Measurements from ENCODE around the gene KCNIP3.

KCNIP3 gene

GRCh38 chr2:95296880-95297487 lies at the start of gene KCNIP3:
KCNIP3 (plus strand) TSS chr2:95297347; CDS start chr2:95297439, 92 bp downstream.
- TF ChIP-seq FOXP2 (optimal IDR thresholded peaks at IDR 0.05; ENCODE audit: control extremely low read depth, extremely low read length, insufficient read depth) (no peak), EZH2 (IDR thresholded peaks at IDR 0.05) (no peak), POLR2AphosphoS5 (IDR thresholded peaks at IDR 0.05; ENCODE audit: borderline replicate concordance, low read depth, low read length) (no peak)
- Histone ChIP-seq H3K9me3 (ENCODE audit: low read depth, low read length) (no peaks in the 10 kb centered on the region), H3K27ac (no peak within 1 kb of the TSS), H3K9ac (ENCODE audit: insufficient read length) (no peak within 1 kb of the TSS), H3K4me3 (no peak within 1 kb of the TSS), H3K36me3 (ENCODE audit: insufficient read depth, low read length) (no peaks in the 10 kb centered on the region)
- no peak for DNase-seq (ENCODE audit: low read depth, low spot score)

- TF ChIP-seq FOXP2 (optimal IDR thresholded peaks at IDR 0.05; ENCODE audit: control extremely low read depth, extremely low read length, insufficient read depth) (no peak), EZH2 (IDR thresholded peaks at IDR 0.05) (no peak), POLR2AphosphoS5 (IDR thresholded peaks at IDR 0.05; ENCODE audit: borderline replicate concordance, low read depth, low read length) (no peak)
- no peak overlapping the region for H3K9ac ChIP-seq (ENCODE audit: insufficient read length)
- H3K9me3 ChIP-seq (ENCODE audit: low read depth, low read length) = no peaks in the 10 kb centered on the region
- H3K36me3 ChIP-seq (ENCODE audit: insufficient read depth, low read length) = no peaks in the 10 kb centered on the region
- H3K4me3 ChIP-seq = no peak overlapping the region
- no peak overlapping the region for H3K27ac ChIP-seq
- DNase-seq (ENCODE audit: low read depth, low spot score) = no peak
Measured at GRCh38 chr2:95258271-95258670, 38.9 kb upstream of the KCNIP3 start.

- no peak for TF ChIP-seq EZH2 (IDR thresholded peaks at IDR 0.05)
- TF ChIP-seq POLR2AphosphoS5 (IDR thresholded peaks at IDR 0.05; ENCODE audit: borderline replicate concordance, low read depth, low read length) = no peak
- no peak for TF ChIP-seq FOXP2 (optimal IDR thresholded peaks at IDR 0.05; ENCODE audit: control extremely low read depth, extremely low read length, insufficient read depth)
- no peaks in the 10 kb centered on the region for H3K36me3 ChIP-seq (ENCODE audit: insufficient read depth, low read length)
- no peak for DNase-seq (ENCODE audit: low read depth, low spot score)
- H3K27ac ChIP-seq = no peak overlapping the region
- no peak overlapping the region for H3K4me3 ChIP-seq
- no peak overlapping the region for H3K9ac ChIP-seq (ENCODE audit: insufficient read length)
- no peaks in the 10 kb centered on the region for H3K9me3 ChIP-seq (ENCODE audit: low read depth, low read length)
Measured at GRCh38 chr2:95260028-95261023, 36.8 kb upstream of the KCNIP3 start.

GRCh38 chr2:95261602-95262001 lies 35.5 kb upstream of the KCNIP3 start:
- H3K36me3 ChIP-seq (ENCODE audit: insufficient read depth, low read length) = no peaks in the 10 kb centered on the region
- H3K9ac ChIP-seq (ENCODE audit: insufficient read length) = no peak overlapping the region
- DNase-seq (ENCODE audit: low read depth, low spot score) = no peak
- TF ChIP-seq FOXP2 (optimal IDR thresholded peaks at IDR 0.05; ENCODE audit: control extremely low read depth, extremely low read length, insufficient read depth) (no peak), EZH2 (IDR thresholded peaks at IDR 0.05) (no peak), POLR2AphosphoS5 (IDR thresholded peaks at IDR 0.05; ENCODE audit: borderline replicate concordance, low read depth, low read length) (no peak)
- no peaks in the 10 kb centered on the region for H3K9me3 ChIP-seq (ENCODE audit: low read depth, low read length)
- H3K4me3 ChIP-seq = no peak overlapping the region
- H3K27ac ChIP-seq = no peak overlapping the region

- Histone ChIP-seq H3K9ac (ENCODE audit: insufficient read length) (no peak overlapping the region), H3K9me3 (ENCODE audit: low read depth, low read length) (no peaks in the 10 kb centered on the region), H3K36me3 (ENCODE audit: insufficient read depth, low read length) (no peaks in the 10 kb centered on the region), H3K27ac (no peak overlapping the region), H3K4me3 (no peak overlapping the region)
- TF ChIP-seq EZH2 (IDR thresholded peaks at IDR 0.05) = no peak
- TF ChIP-seq POLR2AphosphoS5 (IDR thresholded peaks at IDR 0.05; ENCODE audit: borderline replicate concordance, low read depth, low read length) = no peak
- no peak for TF ChIP-seq FOXP2 (optimal IDR thresholded peaks at IDR 0.05; ENCODE audit: control extremely low read depth, extremely low read length, insufficient read depth)
- DNase-seq (ENCODE audit: low read depth, low spot score) = no peak
Measured at GRCh38 chr2:95262896-95263542, 34.1 kb upstream of the KCNIP3 start.

GRCh38 chr2:95264624-95265023 lies 32.5 kb upstream of the KCNIP3 start:
- no peak for DNase-seq (ENCODE audit: low read depth, low spot score)
- H3K9ac ChIP-seq (ENCODE audit: insufficient read length) = no peak overlapping the region
- no peak overlapping the region for H3K27ac ChIP-seq
- no peaks in the 10 kb centered on the region for H3K36me3 ChIP-seq (ENCODE audit: insufficient read depth, low read length)
- no peaks in the 10 kb centered on the region for H3K9me3 ChIP-seq (ENCODE audit: low read depth, low read length)
- H3K4me3 ChIP-seq = no peak overlapping the region
- TF ChIP-seq FOXP2 (optimal IDR thresholded peaks at IDR 0.05; ENCODE audit: control extremely low read depth, extremely low read length, insufficient read depth) = no peak
- TF ChIP-seq POLR2AphosphoS5 (IDR thresholded peaks at IDR 0.05; ENCODE audit: borderline replicate concordance, low read depth, low read length) = no peak
- no peak for TF ChIP-seq EZH2 (IDR thresholded peaks at IDR 0.05)

GRCh38 chr2:95265182-95265581 lies 32.0 kb upstream of the KCNIP3 start:
- DNase-seq (ENCODE audit: low read depth, low spot score) = no peak
- Histone ChIP-seq H3K27ac (no peak overlapping the region), H3K4me3 (no peak overlapping the region), H3K36me3 (ENCODE audit: insufficient read depth, low read length) (no peaks in the 10 kb centered on the region), H3K9me3 (ENCODE audit: low read depth, low read length) (no peaks in the 10 kb centered on the region), H3K9ac (ENCODE audit: insufficient read length) (no peak overlapping the region)
- no peak for TF ChIP-seq EZH2 (IDR thresholded peaks at IDR 0.05)
- TF ChIP-seq POLR2AphosphoS5 (IDR thresholded peaks at IDR 0.05; ENCODE audit: borderline replicate concordance, low read depth, low read length) = no peak
- TF ChIP-seq FOXP2 (optimal IDR thresholded peaks at IDR 0.05; ENCODE audit: control extremely low read depth, extremely low read length, insufficient read depth) = no peak
